Measurements from ENCODE around the gene TSHZ3.

Gene TSHZ3

DNA sequence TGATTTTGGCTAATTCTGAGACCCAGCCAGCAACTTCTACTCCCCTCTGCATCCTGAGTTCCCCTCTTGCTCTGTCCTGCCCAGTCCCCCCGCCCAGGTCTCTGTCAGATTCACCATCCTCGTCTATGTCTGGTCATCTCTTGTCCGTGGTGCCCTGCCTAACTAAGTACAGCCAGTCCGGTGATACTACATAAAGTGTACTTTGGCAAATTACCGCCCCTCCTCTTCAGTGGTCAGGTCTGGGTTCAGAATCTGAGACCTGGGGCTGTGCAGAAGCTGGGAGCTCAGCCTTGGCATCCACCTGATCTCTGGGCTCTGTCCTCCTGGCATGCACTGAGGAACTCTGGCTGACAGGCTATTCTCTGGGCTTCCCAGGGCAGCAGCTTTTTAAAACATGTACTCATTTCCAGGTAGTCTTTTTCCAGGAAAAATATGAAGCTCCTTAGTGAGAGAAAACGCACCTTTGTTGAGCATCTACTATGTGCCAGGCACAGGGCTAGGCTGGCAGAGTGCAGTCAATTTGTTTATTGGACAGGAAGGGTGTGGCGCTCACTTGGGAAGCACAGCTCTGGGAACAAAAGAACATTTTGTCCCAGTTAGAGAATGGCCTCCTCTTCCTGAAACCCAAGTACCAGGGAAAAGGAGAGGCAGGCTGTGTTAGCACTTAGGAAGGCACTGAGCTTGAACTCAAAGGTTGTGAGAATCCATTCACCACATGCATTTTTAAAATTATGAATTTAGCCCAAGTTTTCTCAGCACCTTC is 88.9 kb downstream of the TSHZ3 start:
- DNase-seq, result no peak

DNA sequence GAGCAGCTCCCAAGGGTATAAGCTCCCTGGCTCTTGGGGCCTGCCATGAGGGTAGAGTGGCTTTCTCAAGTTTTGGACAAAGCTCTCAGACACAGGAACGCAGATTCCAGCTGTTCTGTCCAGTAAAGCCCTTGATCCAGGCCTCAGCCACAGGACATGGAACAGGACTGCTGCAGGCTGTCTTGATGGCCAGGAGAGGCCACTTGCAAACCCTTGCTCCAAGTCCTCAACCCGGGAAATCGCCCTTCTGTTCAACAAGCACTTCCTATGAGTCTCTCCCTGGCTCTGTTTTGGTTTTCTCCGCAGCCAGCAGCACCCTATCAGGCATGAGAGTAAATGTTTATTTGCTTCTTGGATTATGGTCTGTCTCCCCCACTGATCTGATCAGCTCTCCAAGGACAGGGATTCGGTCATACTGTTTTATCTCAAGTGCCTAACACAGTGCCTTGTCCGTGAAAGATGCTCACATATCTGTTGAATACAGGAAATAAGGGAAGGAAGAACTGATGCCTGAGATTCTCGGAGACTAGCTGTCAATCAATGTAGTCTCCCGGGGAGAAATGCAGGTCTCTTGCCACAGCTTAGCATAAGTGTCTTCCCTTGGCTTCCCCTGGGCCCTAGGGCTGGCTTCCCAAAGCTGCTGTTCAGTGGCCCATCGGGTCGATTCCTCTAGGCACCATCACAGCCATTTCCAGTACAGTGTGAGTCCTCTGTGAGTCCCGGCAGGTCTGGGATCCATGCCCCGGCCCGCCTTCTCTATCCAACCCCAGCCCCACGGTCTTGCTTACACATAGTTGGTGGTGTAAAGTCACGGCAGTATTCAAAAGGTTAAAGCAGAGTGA is 90.8 kb downstream of the TSHZ3 start:
- no peak for DNase-seq

DNA sequence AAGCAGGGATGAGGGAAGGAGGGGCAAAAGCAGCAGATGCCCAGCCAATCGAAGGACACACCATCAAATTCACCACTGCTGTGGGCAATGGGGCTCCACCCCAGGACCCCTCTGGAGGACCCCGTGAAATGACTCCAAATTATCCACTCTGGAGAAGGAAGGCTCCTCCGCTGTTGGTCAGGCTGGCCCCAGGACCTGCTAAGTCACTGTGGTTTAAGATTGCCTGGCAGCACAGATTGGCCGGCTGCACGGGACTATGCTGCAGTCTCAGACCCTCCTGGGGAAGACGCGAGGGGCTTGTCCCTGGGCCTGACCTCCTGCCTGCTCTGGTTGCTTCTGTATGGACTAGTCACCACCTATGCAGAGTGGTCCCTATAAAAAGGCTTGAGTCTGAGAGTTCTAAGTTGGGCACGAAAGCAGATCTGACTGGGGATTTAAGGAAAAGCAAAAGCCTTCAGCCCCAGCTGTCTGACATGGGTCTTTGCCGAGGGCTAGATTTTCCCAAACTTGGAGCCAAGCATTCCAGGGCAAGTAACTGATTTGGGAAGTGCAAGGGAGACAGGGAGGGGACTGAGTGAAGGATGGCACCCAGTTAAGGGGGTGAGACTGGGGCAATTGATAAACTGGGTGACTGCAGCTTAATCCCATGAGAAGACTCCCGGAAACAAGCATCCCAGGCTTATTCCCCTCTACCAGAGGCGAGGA is 91.7 kb downstream of the TSHZ3 start:
- no peak for DNase-seq

DNA sequence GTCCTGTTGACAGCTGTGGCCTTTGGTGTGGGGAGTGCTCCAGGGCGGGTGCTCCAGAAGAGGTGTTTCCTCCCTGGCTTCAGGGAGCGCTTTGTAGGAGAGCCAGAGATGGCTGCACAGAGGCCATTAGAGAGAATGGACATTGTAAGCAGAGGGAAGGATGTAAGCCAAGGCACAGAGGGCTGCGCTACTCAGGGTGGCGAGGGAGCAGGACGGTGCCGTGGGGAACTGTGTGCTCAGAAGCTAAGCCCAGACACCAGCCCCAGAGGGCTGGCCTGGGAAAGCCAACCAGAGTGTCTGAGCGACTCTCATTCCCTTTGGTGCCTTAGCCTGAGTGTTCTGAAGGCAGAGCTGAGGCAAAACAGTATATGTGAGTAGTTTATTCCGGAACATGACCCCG is 92.2 kb downstream of the TSHZ3 start:
- DNase-seq, result no peak

DNA sequence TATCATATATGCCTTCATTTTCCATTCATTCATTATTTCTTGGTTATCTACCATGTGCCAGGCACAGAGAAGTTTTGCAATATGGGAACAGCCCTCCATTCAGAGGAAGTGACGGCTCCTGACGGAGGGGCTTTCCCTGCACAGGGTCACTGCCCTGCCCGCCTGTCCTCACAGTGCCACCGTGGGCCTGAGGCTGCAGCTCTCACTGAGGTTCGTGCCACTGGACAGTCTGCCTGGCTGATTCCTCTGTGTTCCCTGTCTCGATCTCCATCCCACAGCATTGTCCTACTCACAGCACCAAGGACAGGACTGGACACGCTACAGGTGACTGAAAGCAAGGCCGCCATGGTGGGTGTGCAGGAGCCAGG is 92.7 kb downstream of the TSHZ3 start:
- DNase-seq, result no peak

DNA sequence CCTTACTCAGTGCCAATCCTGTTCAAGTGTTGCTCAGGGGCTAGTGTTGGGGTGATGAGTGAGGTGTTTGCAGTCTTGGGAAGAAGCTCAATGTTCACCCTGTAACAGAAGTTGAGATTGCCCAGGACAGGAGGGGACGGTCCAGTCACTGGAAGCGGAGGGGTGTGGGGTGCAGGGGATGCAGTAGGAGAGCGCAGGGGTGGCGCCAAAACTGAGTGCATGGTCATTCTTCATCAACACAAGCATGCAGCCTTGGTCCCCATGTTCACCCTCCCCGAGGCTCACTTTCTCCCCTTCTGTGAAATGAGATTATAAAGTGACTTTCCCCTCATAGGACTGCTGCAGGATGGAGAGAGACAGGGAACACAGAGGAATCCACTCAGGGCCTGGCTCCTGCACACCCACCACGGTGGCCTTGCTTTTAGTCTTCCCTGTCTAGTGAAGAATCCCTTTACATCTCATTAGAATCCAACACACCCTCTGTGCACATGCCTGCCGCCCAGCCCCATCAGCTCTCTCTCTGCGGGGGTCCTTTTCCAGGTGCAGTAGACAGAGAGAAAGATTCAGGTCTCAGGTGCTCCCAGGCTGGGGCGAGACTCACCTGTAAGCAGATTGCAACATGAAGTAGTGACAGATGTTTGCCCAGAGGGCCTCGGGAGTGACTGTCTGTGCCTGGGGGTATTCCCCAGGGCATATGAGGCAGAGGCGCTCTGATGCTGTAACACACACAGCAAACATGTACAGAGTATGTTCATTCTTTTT is 93.2 kb downstream of the TSHZ3 start:
- no peak for DNase-seq

DNA sequence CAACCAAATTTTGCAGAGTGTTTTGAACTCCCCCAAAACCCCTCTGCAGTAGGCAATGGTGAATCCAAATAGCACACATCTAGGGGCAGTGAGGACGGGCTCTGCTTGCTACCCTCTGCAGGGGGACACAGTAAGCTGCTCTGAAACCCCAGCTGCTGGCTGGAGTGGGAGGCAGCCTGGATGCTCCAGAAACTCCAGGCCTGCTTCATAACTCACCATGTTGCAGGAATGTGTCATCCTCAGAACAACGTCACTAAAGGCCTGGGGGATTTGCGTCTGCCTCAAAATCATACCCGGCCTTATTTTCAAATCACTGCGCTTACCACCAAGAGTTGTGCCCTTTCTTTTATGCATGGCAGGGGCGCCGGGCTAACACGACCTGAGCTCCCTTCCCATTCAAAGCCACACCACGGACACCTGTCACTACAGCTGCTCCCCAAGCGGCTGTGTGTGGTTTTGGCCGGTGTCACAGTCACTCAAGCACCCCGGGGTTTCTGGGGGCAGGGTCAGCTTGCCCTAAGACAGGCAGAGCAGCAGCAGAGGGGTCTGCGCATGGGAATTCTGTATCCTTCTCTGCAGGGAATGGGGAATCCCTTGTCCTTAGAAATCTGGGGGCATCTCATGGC is 93.9 kb downstream of the TSHZ3 start:
- no peak for DNase-seq

DNA sequence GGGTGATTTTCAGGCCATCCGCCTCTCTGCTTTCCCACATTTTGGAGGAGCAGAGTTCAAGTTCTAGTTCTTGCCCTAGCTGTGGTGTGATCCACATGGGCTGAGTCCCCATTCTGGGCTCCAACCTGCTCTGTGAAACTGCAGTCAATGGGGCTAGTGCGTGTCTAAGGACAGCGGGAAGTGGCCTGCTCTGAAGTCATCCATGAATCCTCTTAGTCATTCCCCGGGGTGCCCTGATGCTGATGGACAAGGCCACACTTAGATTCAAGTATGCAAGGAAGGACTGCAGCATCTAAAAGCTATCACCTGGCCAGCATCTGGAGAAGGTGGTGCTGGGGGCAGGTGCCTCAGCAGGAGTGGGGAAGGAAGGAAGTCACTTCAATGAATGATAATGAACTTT is 94.6 kb downstream of the TSHZ3 start:
- no peak for DNase-seq

DNA sequence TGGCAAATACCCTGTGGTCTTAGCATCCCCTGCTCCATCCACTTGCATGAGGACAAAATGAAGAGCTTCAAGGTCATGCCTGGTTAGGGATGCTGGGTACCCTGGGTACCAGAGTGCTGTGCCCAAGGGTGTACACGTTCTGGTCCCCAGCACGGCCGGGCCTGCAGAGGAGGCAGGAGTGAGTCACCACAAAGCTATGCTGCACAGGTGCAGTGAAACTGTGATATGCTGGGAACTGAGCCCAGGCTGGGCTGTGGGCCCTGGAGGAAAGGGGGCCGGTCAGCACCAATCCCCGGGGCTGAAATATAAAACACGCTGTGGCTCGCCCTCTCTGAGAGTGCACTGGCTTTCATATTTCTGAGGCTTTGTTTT is 95.1 kb downstream of the TSHZ3 start:
- no peak for DNase-seq

DNA sequence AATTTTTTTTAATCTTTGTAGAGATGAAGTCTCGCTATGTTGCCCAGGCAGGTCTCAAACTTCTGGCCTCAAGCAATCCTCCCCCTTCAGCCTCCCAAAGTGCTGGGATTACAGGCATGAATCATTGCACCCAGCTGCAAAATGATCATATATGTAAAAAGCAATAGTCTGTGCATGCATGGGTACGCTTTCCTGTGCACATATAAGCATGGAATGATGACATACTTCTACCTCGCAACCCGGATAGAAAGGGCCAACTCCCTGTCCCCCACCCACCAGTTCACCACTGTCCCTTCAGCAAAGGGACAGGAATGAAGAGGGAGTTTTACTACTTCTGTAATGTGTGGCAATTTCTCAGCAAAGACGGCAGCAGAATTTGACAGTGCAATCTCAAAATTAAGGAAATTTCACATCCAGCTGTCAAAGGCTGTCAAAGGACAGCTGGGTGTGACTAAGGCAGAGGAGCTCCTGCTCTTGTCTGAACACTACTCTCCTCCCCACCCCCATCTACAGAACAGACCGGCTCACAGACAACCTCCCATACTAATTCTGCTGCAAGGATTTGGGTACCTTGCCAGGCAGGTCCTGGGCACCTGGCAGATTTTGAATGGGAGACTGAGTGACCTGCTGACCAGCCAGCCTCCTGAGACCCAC is 95.6 kb downstream of the TSHZ3 start:
- no peak for DNase-seq

DNA sequence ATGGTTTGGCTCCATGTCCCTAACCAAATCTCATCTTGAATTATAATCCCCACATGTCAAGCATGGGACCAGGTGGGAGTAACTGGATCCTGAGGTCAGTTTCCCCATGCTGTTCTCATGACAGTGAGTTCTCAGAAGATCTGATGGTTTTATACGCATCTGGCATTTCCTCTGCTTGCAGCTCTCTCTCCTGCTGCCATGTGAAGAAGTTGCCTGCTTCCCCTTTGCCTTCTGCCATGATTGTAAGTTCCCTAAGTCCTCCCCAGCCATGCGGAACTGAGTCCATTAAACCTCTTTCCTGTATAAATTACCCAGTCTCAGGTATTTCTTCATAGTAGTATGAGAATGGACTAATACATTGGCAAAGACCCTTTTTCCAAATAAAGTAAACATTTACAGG is 96.8 kb downstream of the TSHZ3 start:
- DNase-seq, result no peak

DNA sequence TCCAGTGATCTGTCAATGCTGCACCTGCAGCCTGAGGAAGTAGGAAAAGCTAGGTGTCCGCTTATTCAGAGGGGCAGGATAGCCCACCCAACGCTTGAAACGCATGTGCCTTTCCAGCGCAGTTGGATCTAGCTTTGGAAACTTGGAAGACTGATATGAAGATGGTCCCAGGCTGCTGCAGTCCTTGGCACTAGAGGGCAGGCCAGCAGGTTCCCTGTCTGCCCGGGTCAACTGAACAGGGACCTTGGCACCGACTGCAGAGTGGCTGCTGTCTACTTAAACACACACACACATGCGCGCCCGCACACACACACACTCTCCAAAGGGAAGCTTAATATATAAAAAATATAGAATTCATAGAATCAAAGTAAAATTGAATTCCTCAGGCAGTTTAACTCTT is 100.0 kb downstream of the TSHZ3 start:
- no peak for DNase-seq

DNA sequence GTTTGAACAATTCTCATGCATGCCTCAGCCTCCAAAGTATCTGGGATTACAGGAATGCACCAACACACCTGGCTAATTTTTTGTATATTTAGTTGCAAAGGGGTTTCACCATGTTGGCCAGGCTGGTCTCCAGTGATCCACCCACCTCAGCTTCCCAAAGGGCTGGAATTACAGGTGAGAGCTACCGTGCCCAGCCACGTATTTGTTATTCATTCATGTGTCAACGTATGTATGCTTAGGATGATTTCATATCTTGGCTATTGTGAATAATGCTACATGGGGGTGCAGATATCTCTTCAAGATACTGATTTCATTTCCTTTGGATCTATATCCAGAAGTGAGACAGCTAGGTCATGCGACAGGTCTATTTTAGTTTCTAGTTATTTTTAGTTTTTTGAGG is 113.4 kb downstream of the TSHZ3 start:
- DNase-seq, result no peak

DNA sequence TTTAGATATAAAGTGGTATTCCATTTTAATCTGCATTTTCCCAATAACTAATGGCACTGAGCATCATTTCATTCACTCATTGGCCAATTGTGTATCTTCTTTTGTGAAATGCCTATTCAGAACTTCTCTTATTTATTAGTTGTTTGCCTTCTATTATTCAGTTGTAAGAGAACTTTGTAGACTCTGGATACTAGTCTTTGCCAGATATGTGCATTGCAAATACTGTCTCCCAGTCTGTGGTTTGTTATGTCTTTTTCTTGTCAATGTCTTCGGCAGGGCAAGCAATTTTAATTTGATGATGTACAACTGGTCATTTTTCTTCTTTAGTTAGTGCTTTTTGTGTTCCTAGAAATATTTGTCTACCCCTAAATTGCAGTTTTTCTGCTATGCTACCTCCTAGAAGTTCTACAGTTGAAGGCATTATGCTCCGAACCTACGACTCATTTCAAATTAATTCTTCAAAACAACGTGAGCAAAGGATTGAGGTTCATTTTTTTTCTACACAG is 115.9 kb downstream of the TSHZ3 start:
- DNase-seq, result no peak

DNA sequence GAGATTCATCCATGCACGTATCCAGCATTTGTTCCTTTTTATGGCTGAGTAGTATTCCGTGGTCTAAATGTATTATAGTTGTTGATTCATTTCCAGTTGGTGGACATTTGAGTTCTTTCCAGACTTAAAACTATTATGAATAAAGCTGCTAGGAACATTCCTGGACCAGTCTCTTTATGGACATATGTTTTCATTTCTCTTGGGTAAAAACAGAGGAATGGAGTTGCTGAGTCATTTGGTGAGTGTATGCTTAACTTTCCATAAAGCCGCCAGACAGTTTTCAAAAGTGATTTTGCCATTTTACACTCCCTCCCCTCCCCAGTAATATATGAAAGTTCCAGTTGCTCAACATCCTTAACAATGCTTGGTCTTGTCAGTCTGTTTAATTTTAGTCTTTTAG is 116.4 kb downstream of the TSHZ3 start:
- no peak for DNase-seq

DNA sequence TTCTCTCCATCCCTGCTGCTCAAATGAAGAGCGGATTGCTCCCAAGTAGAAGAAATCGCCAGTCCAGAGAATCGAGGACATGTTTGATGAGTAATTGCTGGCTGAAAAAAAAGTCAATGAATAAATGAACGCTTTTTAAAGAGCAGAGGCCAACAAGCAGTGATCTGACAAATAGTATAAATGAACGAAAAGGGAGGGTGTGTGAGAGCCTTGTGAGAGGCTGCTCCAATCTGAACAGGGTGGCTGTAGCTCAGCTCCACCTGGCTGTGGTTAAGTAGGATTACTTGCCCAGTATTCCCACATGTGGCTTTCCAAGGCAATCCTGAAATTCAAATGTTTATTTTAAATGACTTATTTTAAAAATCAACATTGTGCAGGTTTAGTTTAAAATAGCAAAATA is 117.1 kb downstream of the TSHZ3 start:
- DNase-seq, result no peak

DNA sequence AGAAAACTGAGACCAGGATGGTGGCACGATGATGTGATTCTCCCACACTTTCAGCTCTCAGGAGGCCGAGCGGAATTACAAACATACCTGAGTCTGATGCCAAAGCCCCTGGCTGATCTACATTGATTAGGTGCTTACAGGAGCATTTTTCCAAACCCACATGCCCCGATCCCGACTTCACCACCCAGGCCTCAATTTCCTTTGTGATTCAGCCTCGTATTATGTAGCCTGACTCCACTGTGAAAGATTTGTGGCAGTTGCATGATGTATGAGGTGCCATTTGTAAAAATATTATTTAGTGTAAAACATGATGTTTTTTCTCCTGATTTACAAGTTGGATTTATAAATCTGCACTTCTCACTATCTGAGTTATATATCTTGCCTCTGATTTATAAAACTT is 118.0 kb downstream of the TSHZ3 start:
- DNase-seq, result no peak

DNA sequence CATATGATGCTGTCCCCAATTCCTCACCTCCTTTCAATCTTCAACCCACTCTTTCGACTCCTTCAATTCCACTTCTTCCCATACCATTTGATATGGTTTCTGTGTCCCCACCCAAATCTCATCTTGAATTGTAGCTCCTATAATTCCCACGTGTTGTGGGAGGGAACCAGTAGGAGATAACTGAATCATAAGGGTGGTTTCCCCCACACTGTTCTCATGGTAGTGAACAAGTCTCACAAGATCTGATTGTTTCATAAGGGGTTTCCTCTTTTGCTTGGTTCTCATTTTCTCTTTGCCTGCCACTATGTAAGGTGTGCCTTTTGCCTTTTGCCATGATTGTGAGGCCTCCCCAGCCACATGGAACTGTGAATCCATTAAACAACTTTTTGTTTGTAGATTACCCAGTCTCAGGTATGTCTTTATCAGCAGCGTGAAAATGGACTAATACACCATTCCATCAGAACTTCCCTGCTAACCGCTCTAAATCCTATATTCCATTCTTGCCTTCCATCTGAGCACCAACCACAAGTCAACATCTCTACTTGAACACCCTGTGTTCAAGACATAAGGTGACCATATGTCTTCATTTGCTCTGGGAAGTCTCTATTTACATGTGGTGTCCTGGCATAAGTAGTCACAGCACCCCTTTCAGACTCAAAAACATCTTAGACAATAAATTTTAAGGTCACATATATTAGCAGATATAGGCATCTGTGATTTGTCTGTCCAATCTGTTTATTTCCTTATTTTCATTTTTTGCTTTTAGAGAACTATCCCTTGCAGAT is 122.9 kb downstream of the TSHZ3 start:
- no peak for DNase-seq

All from activated CD4-positive, CD25-positive, alpha-beta regulatory T cell treated with anti-CD3 and anti-CD28 coated beads, Interleukin-2, amount 50 U/mL, for 72 hours (primary cell).